ENCODE data around the gene UBE2D2.

DNA sequence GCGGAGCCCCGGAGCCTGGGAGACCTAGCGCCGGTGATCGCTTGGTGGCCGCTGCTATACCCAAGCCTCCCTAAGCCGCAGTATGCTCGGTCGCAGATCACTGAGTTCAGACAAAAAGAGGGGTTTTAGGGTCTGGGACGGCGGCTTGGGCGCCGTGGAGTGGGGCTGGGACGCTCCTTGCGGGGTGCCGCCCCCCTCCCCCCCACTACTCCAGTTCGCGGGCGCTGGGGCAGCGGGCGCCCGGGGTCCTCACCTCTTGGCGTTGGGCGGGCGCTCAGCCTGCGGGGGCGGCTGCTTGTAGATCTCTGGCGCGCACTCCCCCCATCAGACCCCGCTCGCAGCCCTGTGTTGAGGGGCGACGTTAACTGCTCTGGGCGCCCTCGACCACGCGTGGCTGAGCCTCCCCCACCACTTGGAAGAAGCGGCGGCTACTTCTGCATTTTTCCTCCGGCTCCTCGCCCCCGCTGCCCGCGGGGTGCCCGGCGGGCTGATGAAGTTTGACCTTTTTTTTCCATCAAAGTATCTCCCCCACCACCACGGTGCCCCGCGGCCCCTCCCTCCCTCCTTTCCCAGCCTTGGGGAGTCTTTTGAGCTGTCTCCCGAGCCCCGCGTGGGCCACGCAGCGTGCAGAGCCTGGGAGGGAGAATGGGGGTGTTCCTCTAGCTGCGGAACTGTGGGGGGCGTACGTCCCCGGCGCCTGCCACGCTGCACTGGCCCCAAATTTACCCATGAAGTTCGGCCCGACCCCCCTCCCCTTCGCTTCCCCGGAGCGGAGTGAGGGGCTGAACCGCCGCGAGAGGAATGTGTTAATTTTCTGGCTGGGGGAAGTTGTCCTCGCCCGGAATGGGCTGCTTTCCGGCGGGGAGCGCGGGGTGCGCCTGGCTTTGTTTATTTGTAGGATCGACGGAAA, 88.2 kb downstream of the UBE2D2 start:
- TF ChIP-seq TARDBP (IDR thresholded peaks at IDR 0.05): no peak
- TF ChIP-seq ARNT (IDR thresholded peaks at IDR 0.05): no peak
- TF ChIP-seq SP1 (IDR thresholded peaks at IDR 0.05): no peak
- TF ChIP-seq, protein P1, sequence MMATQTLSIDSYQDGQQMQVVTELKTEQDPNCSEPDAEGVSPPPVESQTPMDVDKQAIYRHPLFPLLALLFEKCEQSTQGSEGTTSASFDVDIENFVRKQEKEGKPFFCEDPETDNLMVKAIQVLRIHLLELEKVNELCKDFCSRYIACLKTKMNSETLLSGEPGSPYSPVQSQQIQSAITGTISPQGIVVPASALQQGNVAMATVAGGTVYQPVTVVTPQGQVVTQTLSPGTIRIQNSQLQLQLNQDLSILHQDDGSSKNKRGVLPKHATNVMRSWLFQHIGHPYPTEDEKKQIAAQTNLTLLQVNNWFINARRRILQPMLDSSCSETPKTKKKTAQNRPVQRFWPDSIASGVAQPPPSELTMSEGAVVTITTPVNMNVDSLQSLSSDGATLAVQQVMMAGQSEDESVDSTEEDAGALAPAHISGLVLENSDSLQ (IDR thresholded peaks at IDR 0.05): no peak
- TF ChIP-seq CTBP1 (IDR thresholded peaks at IDR 0.05; ENCODE audit: borderline replicate concordance): no peak

All from HEK293T (cell line).